Kidney capillary endothelial cell (primary cell): ENCODE results near the gene TEAD1.

Source experiments
- DNase-seq: peaks from one replicate; pipeline ENCODE4 v3.0.0-alpha.2; 2018; ENCODE audit warnings: low spot score

The TEAD1 gene

DNA sequence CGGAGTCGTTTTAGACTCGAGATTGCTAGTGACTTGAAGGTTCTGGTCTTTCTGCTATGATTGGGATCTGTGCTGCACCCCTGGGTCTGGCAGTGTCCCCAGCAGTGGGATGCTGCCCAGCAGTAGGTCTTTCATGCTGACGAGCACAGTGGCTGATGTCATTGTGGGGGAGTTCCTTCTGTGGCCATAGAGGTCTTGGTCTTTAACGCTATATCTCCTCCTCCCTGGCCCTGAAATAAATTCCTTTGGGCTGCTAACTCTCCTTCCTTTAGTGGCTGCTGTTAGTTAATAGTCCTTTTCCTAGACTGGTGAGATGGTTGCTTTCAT, 136.3 kb downstream of the TEAD1 start:
- no peak for DNase-seq

DNA sequence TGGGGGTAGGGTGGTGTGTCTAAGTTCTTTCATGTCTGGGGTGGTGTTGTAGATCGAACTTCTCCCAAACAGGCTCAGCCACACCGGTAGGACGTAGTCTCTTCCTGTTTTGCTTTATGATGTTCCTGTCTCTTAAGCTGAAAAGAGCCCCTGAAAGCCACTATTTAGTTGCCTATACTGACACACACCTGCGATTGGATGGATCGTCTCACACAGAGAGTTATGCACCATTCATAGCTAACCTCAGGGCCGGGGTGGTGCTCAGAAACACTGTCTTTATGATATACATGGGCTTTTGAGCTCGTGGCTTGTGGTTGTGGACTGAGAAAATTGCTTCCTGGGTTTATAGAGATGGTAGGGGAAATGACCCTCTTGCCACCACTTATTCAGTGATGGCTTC, 137.6 kb downstream of the TEAD1 start:
- no peak for DNase-seq

DNA sequence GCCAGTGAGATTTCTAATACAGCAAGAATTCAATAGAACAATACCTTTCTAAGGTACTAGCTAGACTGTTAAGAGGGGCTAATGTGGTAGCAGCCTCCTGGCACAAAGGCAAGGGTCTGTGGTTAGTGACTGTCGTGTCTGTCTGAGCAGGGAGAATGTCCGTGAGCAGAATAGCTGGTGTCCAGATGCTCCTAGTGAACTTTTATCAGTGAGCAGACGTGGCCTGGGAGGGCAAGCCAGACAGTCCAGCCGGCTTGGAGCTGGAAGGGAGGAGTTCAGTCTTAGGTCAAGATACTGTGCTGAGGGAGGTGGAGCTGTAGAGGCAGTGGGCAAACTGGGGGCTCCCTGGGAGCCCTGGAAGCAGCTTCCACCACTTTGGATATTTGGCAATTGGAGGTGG, 138.6 kb downstream of the TEAD1 start:
- DNase-seq: no peak

DNA sequence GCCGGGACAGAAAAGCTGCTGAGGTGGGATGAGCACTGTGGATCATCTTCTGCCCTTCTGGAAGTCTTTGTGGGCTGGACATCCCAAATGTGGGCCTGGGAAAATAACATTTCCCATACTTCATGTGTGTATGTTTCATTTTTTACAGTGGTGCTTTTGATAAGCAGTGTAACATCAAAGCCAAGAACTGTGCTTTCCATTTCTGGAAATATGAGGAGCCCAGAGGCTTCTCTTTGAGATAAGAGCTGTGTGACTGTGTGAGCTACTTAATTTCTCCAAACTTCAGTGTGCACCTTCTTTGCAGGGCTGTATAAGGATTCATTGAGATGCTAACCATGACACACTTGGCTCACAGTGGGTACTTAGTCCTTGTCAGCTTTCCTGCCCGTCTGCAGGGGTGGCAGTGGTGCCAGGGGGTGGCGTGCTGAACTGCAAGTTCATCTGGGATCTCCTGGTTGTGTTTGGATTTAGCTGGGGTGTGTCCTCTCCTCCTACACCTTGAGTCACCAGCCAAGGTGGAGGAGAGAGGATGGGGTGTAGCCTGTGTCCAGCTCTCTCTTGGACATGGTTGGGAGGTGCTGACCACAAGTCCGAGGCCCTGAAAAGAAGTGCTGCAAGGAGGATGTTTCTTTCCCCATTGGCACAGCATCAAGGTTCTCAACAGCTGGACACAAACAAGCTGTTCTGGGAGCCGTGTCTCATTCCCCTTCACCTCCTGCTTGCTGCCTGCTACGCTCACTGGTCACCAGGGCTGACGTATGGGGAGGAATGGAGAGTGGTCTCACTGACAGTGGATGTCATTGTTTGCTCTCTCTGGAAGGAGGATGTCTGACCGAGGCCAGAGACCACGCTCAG, 139.4 kb downstream of the TEAD1 start:
- no peak for DNase-seq

DNA sequence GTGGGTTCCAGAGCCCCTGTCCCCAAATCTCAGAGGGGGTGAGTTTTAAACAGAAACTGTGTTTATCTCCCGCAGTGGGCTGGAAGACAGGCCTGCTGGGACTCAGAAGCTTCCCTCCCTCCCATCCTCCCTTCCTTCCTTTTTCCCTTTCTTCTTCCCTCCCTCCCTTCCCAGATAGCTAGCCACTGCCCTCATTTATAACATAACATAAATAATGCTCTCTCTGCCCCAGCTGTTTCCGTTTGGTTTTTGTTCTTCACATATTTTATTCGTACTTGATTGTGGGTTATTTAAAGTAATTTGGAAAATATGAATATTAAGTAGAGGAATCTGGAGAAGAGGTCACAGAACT, 140.9 kb downstream of the TEAD1 start:
- DNase-seq: no peak

DNA sequence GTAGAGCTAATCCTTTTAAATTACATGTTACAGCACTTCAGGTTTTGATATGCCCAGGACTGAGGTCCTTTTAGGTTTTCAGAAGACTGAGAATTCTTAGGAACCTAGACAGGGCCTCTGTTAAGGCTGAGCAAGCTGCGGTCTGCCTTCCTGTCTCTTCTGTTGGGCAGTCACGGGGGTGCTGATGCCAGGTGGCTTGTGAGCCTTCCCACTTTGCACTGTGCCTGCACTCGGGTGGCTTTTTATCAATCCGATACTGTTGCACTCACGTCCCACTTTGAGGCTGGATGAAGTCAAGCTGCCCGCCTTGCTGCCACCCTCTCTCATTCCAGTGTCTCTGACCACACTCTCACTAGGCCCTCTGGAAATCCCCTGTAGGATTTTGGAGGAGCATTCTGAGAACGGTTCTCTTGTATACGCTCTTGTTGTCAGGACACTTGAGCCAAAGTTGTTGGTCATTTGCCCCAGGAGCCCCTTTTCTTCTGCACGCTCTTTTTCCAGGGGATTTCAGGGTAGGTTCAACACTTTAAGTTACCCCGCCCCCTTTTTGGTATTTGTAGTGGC, 141.8 kb downstream of the TEAD1 start:
- DNase-seq: no peak

DNA sequence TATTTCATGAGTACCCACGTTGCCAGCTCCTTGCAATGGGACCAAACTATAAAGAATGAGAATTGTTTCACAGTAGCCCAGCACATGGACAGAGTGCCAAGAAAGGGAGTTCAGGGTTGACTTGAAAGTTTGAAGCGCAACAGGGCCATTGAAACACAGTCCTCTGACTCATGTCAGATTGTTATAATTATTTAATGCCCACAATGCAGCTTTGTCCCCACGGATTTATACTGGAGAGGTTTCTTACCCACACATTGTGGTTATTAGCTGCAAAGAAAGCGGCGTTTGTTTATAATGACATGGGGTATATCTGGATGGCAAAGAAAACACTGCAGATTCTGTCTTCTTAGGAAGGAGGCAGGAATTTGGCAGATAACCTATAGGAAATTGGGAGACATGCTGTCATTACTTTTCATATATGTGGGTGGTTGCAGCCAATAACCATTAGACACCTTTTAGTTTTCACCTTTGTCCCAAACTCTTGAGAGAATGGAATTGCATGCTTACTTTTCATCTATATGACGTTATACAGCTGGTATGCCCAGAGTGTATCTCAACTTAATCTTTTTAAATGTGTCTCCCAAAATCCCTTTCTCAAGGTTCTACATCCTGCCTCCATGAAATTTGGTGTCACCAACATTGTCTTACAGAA, 143.6 kb downstream of the TEAD1 start:
- no peak for DNase-seq

DNA sequence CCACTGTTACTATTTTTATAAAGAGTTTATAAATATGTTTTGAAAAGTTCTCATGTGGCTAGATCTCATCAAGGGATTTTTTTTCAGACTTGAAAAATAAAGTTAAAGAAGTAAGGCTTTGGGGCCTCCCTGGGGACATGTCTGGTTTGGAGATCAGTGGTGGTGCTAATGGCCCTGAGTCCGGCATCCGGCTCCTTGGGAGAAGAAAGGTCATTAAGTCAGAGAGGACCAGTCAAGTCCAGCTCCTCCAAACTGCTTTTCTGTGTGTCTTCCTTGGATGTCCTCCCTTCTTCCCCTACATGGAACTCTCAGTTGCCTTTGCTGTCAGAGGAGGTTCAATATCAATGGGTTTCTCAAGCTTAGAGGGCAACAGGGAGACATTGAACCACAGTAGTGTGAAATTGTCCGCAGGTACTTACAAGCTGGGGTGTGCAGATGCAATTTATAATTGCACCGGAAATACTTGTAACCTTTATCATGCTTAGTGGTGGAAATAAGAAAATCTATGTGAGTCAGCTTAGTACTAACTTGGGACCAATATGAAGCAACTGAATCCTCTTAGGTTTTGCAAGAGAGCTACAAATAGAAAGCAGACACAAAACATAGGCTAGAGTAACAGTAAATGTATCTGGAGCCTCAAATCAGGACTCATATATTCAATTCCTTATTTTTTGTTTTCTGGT, 144.3 kb downstream of the TEAD1 start:
- DNase-seq: no peak

DNA sequence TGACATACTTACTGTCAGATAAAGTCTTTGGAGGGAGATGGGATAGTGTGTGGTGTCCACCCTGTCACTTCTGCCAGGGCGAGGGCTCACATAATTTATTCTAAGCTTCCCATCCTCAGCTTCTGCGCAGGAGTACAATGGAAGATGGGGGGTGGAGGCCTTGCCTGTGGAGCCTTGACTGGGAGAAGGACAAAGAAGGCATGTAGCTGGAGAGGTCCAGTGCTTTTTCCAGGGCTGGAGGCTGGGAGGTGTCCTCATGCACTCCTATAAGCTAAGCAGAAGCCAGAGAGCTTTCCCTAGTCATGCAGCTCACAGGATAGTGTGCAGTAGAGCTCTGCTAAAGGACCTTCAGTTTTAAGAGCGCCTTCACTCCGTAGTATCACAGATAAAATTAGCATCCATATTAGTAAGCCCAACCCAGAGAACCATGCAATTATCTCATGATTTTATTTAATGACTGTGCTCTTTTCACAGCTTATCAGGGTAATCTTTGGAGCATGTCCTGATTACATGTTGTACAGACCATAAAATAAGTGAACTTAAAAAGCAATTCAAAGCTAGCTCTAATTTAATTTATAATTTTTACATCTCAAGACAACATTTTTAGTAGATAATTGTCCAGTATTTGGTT, 148.3 kb downstream of the TEAD1 start:
- DNase-seq: no peak

DNA sequence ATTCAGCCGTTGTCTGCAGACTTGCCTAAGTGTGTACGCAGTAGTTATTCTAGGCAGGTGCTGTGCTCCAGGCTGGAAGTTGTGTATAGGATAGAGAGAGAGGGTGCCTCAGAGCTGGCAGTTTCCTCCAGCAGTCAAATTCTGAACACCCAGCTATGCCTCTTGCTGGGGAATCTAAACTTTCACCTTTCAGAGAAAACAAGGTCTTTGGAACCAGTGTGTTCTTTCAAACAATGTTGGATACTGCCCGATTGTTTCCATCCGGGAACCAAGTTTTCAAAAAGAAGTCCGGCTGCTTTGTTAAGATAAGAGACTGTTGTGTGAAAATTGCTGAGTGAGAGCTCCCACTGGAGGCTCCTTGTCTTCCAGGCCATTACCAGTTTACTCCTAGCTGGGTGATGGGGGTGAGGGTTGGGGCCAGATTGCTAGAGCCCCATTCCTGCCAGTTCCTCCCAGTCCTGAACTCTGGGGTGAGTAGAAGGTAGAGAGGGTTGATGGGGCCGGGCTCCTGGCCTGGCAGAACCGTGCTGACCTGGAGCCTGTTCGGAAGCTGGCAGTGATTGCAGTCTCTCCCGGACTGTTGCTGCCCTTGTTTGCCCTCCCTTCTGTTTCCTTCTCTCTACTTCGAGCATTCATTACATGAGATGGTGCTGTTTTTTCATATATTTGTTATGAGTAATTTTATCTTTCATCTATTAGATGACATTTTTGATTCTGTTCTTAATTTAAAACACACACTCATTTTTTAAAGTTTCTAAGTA, 150.2 kb downstream of the TEAD1 start:
- no peak for DNase-seq

DNA sequence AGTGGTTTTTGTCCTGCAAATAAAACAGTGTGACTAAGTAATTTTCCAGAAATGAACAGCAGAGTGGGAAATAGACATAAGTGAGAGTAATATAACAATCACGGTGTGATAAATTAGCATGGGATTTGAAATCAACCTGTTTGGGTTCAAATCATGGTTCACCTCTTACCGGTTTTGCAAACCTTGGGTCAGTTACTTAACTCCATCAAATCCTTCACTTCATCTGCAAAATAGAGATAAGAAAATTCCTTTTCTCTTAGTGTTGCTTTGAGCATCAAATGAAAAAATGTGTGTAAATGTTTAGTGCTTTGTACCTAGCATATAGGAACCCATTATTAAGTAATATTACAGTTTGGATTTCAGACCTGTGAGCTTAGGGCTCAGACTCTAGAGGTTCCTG, 152.2 kb downstream of the TEAD1 start:
- no peak for DNase-seq

DNA sequence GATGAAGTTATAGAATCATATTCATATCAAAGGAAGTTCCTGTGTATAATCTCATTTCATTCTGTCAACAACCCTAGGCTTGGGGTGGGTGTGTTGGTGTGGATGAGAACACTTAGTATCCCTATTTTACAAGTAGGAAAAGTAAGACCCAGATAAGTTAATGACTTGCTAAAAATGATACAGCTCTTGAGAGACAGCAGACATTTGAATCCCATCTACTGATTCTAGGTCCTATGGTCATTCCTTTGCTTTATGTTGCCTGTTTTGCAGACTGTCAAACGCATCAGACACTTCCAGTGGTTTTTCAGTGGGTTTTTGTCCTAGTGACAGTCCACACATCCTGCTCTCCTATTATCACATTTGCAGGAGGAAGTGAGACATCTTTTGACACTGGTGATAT, 153.1 kb downstream of the TEAD1 start:
- DNase-seq: no peak

DNA sequence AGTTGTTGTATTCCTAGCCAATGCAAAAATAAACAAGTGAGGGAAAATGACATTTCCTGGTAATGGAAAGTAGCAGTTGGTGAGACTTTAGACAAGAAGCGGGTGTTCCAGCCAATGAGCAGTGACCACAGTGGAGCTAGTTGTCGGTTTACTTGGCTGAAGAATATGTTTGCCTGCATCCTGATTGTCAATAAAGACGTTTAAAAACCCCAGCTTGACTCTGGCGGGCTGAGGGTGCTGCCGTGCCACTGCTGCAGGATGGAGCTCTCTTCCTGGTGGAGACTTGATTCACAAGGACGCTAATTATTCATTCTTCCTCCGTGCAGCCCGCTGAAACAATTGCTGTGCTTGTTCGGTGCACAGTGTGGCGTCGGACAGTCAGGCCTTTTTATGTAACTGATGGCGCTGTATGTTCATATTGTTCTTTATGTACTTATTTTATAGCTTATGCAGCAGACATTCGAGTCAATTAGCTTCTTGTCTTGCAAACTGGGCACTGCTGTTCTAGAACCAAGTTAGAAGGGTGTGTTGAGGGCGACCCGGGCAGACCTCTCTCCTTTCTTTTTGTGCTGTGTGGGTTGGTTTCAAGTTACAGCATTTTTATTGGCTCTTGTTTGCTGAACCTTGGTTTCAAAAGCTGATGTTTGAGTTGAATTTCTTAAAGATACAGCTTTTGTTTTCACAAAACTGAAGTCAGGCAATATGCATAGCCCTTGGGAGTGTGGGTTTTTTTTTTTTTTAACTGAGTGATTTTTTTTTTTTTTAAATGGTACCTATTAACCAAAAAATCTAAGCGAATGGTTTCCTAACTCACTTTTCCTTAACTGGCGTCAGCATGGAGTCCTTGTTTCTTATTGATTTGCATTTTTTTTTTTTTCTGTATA, 153.9 kb downstream of the TEAD1 start:
- peak; percentile 62 for DNase-seq

DNA sequence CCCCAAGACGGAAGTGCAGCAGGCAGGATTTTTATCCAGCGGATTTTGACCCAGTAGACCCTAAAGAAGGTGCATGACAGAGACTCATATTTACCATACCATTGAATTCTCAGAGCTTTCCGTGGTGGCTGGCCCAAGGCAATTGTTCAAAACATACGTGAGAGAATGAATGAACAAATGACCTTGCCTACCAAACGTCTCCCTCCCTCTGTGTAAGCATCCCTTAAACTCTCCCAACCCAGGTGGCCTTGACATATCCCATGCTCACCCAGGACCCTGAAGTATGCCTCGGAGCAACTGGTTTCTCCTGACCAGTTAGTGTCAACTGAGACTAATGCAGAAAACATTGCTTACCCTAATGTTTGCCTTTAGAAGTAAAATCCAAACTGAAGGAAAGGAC, 154.9 kb downstream of the TEAD1 start:
- no peak for DNase-seq

DNA sequence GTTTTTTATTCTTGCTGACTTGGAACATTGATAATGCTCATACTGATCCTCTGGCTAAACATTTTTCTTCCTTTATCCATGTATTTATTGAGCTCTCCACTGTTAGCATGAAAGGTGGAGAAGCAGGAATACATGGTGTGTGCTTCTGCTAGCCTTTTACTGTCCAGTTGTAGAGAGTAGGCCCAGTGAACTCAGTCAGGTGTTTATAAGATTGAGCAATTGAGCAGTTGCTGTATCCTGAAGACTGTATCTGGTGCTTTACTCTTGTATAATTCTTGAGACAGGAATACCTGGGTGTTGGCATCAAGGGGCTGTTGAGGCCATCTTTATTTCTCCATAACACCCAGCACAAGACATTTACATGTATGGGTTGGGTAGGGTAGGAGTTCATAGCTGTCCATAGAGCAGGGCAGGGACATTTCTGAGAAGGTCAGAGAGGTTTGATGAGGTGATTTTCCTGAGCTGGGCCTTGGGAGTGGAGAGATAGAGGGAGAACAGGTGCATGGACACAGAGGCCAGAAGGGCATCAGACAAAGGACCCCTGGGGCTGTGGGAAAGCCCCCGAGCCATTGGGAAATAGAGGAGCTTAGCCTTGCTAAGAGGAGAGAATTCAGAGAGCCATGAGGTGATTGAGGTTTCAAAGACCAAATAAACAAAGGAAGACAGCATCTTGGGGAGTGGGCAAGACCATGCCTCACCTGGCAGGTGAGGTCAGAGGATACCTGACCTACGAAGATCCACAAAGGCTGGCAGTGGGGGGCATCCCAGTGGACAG, 155.5 kb downstream of the TEAD1 start:
- no peak for DNase-seq

DNA sequence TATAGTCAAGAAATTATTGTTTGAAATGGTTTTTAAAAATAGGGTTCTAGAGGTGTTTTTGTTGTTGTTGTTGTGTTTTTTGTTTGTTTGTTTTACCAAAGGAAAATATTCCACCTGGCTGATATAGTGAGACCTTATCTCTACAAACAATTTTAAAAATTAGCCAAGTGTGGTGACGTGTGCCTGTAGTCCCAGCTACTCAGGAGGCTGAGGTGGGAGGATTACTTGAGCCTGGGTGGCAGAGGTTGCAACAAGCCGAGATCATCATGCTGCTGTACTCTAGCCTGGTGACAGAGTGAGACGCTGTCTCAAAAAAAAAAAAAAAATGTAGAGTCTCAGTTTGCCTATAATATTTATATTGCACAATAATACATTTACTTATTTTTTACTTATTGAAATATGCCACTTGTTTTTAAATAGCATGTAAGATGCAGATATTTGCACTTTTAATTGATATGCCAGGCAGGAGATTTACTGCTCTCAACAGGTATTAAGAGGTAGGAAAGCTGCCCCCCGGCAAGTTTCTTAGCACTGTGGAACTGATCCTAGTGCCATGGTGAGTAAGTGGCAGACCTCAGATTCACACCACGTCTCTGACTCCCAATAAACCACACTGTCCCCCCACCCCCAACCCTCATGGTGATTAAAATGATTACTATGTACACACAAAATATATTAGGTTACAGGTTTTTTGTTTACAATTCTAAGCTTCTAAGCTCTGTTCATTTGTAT, 157.4 kb downstream of the TEAD1 start:
- no peak for DNase-seq

DNA sequence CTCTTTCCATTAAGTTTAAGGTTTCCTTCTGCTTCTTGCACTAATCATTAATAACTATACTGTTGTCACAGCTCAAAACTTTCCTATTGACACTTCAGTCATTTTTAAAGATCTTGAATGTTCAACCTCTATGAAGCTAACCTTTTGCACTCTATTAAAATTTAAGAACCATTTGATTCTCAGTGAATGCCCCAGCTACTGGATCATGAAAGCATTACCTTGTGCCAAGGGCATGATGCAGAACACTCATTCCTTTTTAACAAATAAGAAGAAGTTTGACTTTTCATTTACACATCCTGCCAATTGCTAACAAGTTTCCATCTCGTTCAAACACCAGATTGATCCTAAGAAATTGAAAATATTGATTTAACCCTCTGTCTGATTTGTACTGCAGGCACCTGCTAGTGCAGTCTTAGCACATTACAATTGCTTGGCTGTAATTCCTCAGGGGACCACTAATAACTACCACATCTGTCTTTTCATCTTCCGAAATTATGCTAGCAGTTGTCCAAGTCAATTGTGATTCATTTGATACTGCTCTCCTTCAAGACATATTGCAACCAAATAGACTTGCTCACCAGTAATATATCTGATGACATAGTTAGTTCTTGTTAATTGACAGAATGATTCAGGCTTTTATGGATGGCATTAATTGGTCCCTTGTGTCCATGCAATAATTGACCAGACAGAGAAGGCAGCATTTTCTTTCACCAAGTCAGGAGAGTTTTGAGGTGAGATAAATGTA, 158.4 kb downstream of the TEAD1 start:
- no peak for DNase-seq

DNA sequence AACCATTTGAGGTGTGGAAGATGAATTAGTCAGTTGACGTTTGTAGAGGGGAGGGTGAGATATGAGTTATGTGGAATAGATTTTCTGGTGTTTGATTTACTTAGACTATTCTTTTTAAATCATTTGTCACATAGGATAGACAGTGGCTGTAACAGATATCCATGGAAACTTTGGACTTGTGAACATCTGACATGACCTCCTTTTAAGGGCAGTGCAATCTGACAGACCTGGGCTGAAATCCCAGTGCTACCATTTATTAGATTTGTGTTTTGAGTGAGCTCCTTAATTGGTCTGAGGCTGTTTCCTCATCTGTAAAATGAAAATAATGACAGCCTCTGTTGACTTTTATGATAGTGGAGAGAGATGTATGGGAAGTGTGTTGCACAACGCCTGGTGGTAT, 159.9 kb downstream of the TEAD1 start:
- DNase-seq: no peak

DNA sequence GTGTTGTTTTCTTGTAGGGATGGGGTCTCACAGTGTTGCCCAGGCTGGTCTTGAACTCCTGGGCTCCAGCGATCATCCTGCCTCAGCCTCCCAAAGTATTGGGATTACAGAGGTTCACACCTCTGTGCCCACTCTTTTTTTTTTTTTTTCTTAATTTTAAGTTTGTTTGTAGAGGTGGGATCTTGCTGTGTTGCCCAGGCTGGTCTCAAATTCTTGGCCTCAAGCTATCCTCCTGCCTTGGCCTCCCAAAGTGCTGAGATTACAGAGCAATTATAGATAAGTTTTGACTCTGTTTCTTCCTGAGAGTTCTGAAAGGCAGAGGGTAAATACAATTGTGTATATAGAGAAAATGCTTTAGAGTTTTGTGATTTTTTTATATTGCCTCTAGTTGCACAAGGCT, 160.4 kb downstream of the TEAD1 start:
- DNase-seq: no peak
